Stimulated activated CD4-positive, alpha-beta T cell treated with anti-CD3 and anti-CD28 coated beads, Interleukin-1b, Interleukin-23, amount 100 ng/mL, for 4 hours (primary cell): ENCODE measurements around the gene PKP3.
A peak's percentile ranks its signal among the peaks of the same experiment; 100 is the strongest.
"Not testable (repeated sequence)": the region's sequence is repeated elsewhere in the genome, so short reads cannot be mapped to it uniquely, and the experiment has no call there.

Experiments used
- DNase-seq, 2 donors: peaks; one replicate each; pipeline ENCODE4 v3.0.0-alpha.2; 2020; ENCODE audit warnings: low read depth in 2 of 2

The PKP3 gene

DNA sequence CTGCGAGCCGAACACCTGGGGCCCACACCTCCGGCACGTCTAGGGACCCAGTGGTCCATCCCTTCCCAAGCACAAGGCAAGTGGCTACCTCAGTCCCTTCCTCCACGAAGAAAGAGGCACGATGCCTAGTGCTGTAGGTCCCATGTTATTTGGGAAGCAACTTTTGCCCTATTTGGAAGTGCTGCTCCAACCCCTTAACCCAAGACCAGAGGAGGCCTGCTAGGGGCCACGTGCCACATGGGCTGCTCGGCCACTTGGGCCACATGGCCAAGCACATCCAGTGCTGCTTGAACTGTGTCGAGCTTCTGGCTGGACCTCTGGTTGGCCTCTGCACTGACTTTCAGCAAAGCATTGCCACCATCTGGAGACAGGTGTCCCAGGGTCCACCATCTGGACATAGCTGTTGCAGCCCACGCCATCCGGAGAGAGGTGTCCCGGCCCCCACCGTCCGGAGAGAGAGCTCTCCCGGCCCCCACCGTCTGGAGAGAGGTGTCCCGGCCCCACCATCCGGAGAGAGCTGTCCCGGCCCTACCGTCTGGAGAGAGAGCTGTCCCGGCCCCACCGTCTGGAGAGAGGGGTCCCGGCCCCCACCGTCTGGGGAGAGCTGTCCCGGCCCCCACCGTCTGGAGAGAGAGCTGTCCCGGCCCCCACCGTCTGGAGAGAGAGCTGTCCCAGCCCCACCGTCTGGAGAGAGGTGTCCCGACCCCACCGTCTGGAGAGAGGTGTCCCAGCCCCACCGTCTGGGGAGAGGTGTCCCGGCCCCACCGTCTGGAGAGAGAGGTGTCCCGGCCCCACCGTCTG lies 31.2 kb upstream of the PKP3 start:
- no peak for DNase-seq

DNA sequence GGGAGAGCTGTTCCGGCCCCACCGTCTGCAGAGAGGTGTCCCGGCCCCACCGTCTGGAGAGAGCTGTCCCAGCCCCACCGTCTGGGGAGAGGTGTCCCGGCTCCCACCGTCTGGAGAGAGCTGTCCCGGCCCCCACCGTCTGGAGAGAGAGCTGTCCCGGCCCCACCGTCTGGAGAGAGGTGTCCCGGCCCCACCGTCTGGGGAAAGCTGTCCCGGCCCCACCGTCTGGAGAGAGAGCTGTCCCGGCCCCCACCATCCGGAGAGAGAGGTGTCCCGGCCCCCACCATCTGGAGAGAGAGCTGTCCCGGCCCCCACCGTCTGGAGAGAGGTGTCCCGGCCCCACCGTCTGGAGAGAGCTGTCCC lies 30.6 kb upstream of the PKP3 start:
- not testable (repeated sequence) for DNase-seq

- peak; percentile 30 to 45 for DNase-seq
Measured at GRCh38 chr11:363948-364761, 29.9 kb upstream of the PKP3 start.

GRCh38 chr11:364991-365725 lies 28.9 kb upstream of the PKP3 start:
- no peak for DNase-seq

DNA sequence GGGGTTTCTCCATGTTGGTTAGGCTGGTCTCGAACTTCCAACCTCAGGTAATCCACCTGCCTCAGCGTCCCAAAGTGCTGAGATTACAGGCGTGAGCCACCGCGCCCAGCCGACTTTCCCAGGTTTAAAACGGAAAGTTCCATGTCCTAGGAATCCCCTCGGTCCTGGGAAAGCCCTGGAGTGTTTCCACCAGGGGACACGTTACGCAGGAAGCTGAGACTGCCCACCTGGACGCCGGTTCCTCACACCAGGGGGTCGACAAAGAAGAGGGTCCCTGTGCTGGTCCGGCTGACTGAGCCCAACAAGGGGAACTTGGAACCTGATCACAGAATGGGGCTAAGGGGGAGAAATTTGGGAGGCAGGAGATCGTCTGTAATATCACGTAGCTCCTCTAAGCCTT lies 28.2 kb upstream of the PKP3 start:
- no peak for DNase-seq

DNA sequence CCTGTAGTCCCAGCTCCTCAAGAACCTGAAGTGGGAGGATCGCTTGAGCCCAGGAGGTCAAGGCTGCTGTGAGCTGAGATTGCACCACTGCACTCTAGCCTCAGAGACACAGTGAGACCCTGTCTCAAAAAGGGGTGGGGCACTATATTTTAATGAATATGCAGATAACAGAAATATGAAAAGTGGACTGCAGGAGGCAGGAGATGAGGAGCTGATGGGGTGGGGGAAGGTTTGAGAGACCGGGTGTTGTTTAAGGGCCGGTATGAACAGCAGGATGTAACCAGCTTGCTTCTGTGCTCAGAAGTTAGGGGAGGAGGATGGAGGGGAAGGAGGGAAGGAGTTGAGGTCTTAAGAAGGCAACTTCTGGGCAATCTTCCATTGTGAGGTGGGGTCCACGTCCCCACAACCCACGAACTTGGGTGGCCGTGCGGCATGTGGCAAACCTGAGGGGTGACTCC lies 26.0 kb upstream of the PKP3 start:
- no peak for DNase-seq

- DNase-seq = no peak
Measured at GRCh38 chr11:368414-369335, 25.3 kb upstream of the PKP3 start.

DNA sequence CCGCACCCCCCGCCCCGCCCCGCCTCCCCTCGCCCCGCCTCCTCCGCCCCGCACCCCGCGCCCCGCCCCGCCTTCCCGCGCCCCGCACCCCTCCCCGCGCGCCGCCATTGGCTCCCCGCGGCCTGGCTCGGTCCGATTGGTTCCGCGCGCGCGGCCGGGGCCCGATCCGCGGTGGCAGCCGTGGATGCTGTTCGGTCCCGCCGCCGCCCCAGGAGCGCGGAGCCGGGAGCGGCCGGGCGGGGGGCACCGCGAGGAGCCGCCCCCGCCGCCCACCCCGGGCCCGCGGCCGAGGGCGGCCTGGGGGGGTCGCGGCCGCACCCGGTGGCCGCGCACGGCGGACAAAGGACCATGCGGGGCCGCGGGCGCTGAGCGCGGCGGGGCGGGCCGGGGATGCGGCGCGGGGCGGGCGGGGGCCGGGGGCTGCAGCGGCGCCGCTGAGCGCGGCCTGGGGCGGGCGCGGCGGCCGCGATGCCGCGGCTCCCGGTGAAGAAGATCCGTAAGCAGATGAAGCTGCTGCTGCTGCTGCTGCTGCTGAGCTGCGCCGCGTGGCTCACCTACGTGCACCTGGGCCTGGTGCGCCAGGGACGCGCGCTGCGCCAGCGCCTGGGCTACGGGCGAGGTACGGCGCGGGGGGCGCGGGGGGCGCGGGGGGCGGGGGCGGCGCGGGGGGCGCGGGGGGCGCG lies 24.5 kb upstream of the PKP3 start, which contains the start of gene B4GALNT4:
B4GALNT4 (plus strand) TSS at position 164 of the 683 bp plus-strand sequence; CDS start at position 469, 305 bp downstream.
- DNase-seq = peak in 1 of 2 donors; percentile 43

DNA sequence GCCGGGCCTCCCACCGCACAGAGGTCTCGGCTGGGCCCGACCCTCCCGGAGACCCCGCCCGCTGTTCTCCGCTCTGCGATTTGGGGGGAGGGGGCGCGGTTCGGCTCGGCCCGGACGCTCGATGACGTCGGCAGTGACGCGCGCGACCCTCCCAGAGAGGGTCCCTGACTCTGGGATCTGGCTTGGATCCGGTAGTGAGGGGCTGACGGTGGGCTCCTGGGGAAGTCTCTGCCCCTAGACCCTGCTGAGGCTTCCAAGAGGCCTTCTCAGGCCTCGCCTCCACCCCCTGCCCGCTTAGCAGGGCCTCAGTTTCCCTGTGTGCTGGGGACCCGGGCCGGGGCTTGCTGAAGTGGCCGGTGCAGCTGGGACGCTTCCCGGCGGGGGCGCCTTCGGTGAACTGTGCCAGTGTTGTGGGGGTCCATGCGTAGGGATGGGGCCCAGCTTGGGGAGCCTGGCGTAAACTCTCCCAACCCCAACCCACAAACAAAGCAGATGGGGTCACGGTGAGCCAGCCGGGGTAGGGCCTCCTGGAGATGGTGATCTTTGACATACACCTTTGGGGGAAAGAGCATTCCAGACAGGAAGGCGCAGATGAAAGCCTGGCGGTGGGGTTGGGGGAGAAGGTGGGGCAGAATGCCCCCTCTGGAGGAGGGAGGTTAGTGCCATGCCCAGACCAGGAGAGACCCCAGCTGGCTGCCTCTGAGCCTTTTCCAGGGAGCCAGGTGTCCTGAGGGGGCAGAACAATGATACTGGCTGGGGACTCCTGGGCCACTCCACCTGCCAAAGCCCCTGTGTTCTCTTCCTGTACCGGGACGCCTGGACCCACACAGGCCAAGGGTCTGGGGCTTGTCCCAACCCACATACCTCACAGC lies 23.7 kb upstream of the PKP3 start:
- no peak for DNase-seq

GRCh38 chr11:371051-371450 lies 23.0 kb upstream of the PKP3 start:
- DNase-seq = no peak

DNA sequence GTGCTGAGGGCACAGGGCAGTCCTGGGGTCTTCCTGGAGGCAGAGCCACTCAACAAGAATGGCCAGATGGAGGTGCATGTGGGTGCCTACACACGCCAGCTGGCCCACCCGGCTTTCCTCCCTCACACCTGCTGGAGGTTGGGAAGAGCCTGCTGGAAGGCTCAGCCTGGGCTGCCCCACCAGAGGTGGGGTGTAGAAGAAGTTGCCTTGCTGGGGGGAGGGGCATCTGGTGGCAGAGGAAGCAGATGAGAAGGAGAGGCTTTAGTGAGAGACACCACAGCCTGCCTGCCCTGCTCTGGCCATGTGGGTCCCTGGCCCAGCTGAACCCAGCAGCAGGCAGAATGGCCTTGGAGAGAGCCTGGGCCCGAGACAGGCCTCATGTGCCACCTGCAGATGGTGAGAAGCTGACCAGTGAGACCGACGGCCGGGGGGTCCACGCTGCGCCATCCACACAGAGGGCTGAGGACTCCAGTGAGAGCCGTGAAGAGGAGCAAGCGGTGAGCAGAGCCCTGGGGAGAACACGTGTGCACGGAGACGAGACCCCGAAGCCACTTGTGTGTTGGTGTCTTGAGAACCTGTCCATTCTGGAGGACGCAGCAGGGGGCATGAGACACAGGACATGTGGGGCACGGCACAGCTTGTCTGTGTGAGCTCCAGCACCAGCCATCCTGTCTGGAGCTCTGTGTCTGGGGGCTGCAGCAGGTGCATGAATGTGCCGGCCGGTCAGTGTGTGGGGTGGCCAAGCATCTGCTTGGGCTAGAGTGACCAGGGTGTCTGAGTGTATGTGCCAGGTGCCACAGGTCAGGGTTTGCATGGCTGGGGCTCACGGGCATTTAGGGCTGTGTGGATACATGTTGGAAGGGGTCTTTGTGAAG lies 22.1 kb upstream of the PKP3 start:
- DNase-seq = no peak

DNA sequence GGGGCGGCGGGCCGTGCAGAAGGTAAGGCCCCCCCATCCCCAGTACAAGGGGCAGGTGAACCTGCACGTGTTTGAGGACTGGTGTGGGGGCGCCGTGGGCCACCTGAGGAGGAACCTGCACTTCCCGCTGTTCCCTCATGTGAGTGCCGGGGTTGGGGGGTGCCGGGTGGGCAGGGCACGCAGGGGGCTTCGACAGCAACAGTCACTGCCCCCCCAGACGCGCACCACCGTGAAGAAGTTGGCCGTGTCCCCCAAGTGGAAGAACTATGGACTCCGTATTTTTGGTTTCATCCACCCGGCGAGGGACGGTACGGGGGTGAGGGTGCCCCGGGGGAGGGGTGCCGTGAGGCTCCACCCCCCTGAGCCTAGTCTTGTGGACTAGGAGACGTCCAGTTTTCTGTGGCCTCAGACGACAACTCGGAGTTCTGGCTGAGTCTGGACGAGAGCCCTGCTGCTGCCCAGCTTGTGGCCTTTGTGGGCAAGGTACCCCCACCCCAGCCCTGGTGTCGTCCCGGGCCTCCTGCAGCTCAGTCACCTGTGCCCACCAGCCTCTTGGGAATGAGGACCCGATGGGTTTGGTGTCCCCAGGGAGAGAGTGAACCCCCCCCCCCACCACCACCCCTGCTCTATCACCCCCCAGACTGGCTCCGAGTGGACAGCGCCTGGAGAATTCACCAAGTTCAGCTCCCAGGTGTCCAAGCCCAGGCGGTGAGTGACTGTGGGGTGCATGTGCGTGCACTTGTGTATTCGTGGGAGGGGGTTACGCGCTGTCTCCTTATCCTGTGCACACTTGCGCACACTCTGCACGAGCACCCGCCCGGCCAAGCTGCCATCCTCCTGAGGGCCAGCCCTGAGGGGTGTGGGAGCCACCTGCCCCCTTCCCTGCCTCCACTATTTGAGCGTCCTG lies 20.9 kb upstream of the PKP3 start:
- DNase-seq = no peak

GRCh38 chr11:373716-374551 lies 20.1 kb upstream of the PKP3 start:
- no peak for DNase-seq

DNA sequence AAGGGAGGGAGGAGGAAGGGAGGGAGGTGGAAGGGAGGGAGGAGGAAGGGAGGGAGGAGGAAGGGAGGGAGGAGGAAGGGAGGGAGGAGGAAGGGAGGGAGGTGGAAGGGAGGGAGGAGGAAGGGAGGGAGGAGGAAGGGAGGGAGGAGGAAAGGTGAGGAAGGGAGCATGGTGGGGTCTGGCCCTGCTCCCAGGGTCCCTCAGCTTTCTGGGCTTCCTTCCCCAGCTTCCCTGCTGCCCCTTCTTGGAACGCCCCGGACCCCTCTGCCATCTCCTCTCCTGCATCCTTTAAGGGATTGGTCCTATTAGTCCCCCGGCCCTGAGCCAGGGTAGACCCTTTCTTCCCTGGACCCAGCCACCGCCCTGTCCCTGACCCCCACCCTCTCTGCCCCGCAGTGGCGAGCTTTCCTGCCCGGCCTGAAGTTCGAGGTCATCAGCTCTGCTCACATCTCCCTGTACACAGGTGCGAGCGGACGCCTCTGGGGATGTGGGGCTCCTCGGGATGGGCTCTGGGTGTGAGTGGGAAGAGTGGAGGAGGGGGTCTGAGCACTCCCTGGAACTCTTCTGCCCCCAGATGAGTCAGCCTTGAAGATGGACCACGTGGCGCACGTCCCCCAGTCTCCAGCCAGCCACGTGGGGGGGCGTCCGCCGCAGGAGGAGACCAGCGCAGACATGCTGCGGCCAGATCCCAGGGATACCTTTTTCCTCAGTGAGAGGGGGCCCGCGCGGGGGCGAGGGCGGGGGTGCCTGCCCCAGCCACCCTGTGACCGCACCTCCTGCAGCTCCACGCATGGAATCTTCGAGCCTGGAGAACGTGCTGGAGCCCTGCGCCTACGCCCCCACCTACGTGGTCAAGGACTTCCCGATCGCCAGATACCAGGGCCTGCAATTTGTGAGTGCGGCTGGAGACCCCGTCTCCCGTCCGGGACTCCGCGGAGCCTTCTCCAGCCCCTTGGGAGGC lies 18.7 kb upstream of the PKP3 start:
- DNase-seq = no peak

DNA sequence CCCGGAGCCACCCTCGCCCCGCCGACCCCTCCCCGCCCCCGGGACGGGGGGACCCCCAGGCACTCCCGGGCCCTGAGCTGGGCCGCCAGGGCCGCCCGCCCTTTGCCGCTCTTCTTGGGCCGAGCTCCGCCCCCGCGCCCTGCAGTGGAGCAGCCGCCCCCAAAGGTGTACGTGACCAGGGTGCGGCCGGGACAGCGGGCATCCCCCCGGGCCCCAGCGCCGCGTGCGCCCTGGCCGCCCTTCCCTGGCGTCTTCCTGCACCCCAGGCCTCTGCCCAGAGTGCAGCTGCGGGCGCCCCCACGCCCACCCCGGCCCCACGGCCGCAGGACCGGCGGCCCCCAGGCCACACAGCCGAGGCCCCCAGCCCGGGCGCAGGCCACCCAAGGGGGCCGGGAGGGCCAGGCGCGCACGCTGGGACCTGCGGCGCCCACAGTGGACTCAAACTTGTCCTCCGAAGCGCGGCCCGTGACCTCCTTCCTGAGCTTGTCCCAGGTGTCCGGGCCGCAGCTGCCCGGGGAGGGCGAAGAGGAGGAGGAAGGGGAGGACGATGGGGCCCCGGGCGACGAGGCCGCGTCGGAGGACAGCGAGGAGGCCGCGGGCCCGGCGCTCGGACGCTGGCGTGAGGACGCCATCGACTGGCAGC lies 17.4 kb upstream of the PKP3 start:
- no peak for DNase-seq
